Keratinocyte (primary cell): Measurements from ENCODE around the gene ZFPL1.

ENCODE experiments used
- CTCF ChIP-seq, 3 experiments: IDR thresholded peaks in 1 of 3; conservative IDR thresholded peaks in 1 of 3; optimal IDR thresholded peaks in 1 of 3; 2 replicates in 2 of 3; 3 replicates in 1 of 3; pipeline versions ENCODE3 to v1.5.1; 2011; ENCODE audit warnings: low read length in 3 of 3, mild to moderate bottlenecking in 3 of 3, moderate library complexity in 2 of 3, control low read depth in 1 of 3, inconsistent platforms in 1 of 3; ENCODE audit not compliant: insufficient read depth in 2 of 3; ENCODE audit errors: extremely low read depth in 1 of 3
- EZH2 ChIP-seq: IDR thresholded peaks from one replicate; pipeline ENCODE4 v1.6.1; 2012; ENCODE audit warnings: inconsistent platforms, mild to moderate bottlenecking, low read length, moderate library complexity

GRCh38 chr11:65060913-65061408 is 23.1 kb upstream of the ZFPL1 start:
- TF ChIP-seq EZH2, result no peak
- peak in 2 of 3 experiments; percentile 24 to 36 for TF ChIP-seq CTCF (optimal IDR thresholded peaks at IDR 0.05 in 1 of 3, IDR thresholded peaks at IDR 0.05 in 1 of 3, conservative IDR thresholded peaks at IDR 0.05 in 1 of 3; ENCODE audit: extremely low read depth in 1 of 3, insufficient read depth in 2 of 3, low read length in 3 of 3)
